ENCODE measurements around the gene TGIF1. TPM values are rescaled to one million over a fixed set of nuclear protein-coding genes. Genes with fewer than 3 reads are reported as not detected.

Gene TGIF1
- total RNA-seq, 2 experiments from 2014 or later = 38.5 to 39.4 TPM

GRCh38 chr18:3452750-3453539 lies 3.0 kb downstream of the TGIF1 start:
- ChIA-PET CTCF (interaction anchor here (0.5 to 4.7 kb wide), 12 partner anchors 14 to 489 kb away, joined by 3 to 21 read pairs (median 4); no protein-coding TSS in a partner anchor), POLR2A (interaction anchor here (0.5 to 1.6 kb wide), 4 partner anchors 32 to 151 kb away, joined by 3 to 8 read pairs (median 4); no protein-coding TSS in a partner anchor)

GRCh38 chr18:3453540-3454364 lies 3.8 kb downstream of the TGIF1 start:
- POLR2A ChIA-PET = interaction anchor here (0.6 to 1.6 kb wide), 4 partner anchors 83 to 152 kb away, joined by 3 to 7 read pairs (median 4); no protein-coding TSS in a partner anchor
- CTCF ChIA-PET = interaction anchor here (0.5 to 4.7 kb wide), 13 partner anchors 8 to 490 kb away, joined by 3 to 21 read pairs (median 4); no protein-coding TSS in a partner anchor

GRCh38 chr18:3454365-3455089 lies 4.6 kb downstream of the TGIF1 start:
- CTCF ChIA-PET = interaction anchor here (0.6 to 4.7 kb wide), 7 partner anchors 17 to 214 kb away, joined by 3 to 21 read pairs (median 4); no protein-coding TSS in a partner anchor
- POLR2A ChIA-PET = interaction anchor here (1.6 kb wide), 1 partner anchor 82 kb away, joined by 3 read pairs; no protein-coding TSS in a partner anchor

- ChIA-PET CTCF (interaction anchor here (0.6 to 4.7 kb wide), 4 partner anchors 129 to 211 kb away, joined by 3 to 21 read pairs (median 10); no protein-coding TSS in a partner anchor), POLR2A (interaction anchor here (0.7 kb wide), 1 partner anchor 142 kb away, joined by 3 read pairs; no protein-coding TSS in a partner anchor)
Observed at GRCh38 chr18:3455090-3455635, 5.2 kb downstream of the TGIF1 start.

GRCh38 chr18:3455907-3456685 lies 6.1 kb downstream of the TGIF1 start:
- POLR2A ChIA-PET = interaction anchor here (0.6 to 0.7 kb wide), 2 partner anchors 141 to 196 kb away, joined by 3 to 10 read pairs; no protein-coding TSS in a partner anchor
- CTCF ChIA-PET = interaction anchor here (3.6 to 4.7 kb wide), 2 partner anchors 159 to 210 kb away, joined by 17 to 21 read pairs; no protein-coding TSS in a partner anchor

GRCh38 chr18:3456686-3457069 lies 6.7 kb downstream of the TGIF1 start:
- ChIA-PET CTCF (interaction anchor here (1.3 to 4.7 kb wide), 3 partner anchors 94 to 209 kb away, joined by 3 to 21 read pairs (median 4); no protein-coding TSS in a partner anchor), POLR2A (interaction anchor here (0.6 kb wide), 1 partner anchor 195 kb away, joined by 10 read pairs; no protein-coding TSS in a partner anchor)

GRCh38 chr18:3457261-3457724 lies 7.3 kb downstream of the TGIF1 start:
- CTCF ChIA-PET = interaction anchor here (0.7 to 4.7 kb wide), 5 partner anchors 35 to 208 kb away, joined by 3 to 21 read pairs (median 4); no protein-coding TSS in a partner anchor
- POLR2A ChIA-PET = no interaction called here

- POLR2A ChIA-PET = interaction anchor here (1.1 kb wide), 1 partner anchor 9 kb away, joined by 3 read pairs; no protein-coding TSS in a partner anchor
- CTCF ChIA-PET = interaction anchor here (0.6 to 2.8 kb wide), 2 partner anchors 55 to 136 kb away, joined by 4 to 10 read pairs; no protein-coding TSS in a partner anchor
Observed at GRCh38 chr18:3458378-3458777, 8.4 kb downstream of the TGIF1 start.

- POLR2A ChIA-PET = interaction anchor here (1.1 kb wide), 1 partner anchor 10 kb away, joined by 3 read pairs; no protein-coding TSS in a partner anchor
- CTCF ChIA-PET = interaction anchor here (0.6 to 2.8 kb wide), 2 partner anchors 42 to 135 kb away, joined by 3 to 10 read pairs; no protein-coding TSS in a partner anchor
Observed at GRCh38 chr18:3458952-3459853, 9.2 kb downstream of the TGIF1 start.

- ChIA-PET CTCF (interaction anchor here (0.9 to 1.2 kb wide), 2 partner anchors 33 to 125 kb away, joined by 3 to 5 read pairs; no protein-coding TSS in a partner anchor), POLR2A (no interaction called here)
Observed at GRCh38 chr18:3460823-3461398, 10.9 kb downstream of the TGIF1 start.

GRCh38 chr18:3461704-3462103 lies 11.7 kb downstream of the TGIF1 start:
- ChIA-PET POLR2A (no interaction called here), CTCF (interaction anchor here (0.6 to 1.2 kb wide), 3 partner anchors 8 to 124 kb away, joined by 3 to 5 read pairs (median 4); no protein-coding TSS in a partner anchor)

- CTCF ChIA-PET = no interaction called here
- POLR2A ChIA-PET = interaction anchor here (0.6 kb wide), 1 partner anchor 139 kb away, joined by 3 read pairs; no protein-coding TSS in a partner anchor
Observed at GRCh38 chr18:3463051-3463450, 13.1 kb downstream of the TGIF1 start.

- CTCF ChIA-PET = interaction anchor here (1.2 kb wide), 1 partner anchor 26 kb away, joined by 3 read pairs; no protein-coding TSS in a partner anchor
- POLR2A ChIA-PET = interaction anchor here (0.6 kb wide), 1 partner anchor 155 kb away, joined by 3 read pairs; no protein-coding TSS in a partner anchor
Observed at GRCh38 chr18:3466045-3466444, 16.1 kb downstream of the TGIF1 start.

- POLR2A ChIA-PET = interaction anchor here (0.6 to 1.0 kb wide), 2 partner anchors 127 to 154 kb away, joined by 3 to 4 read pairs; no protein-coding TSS in a partner anchor
Observed at GRCh38 chr18:3466872-3467271, 16.9 kb downstream of the TGIF1 start.

GRCh38 chr18:3468066-3468705 lies 18.2 kb downstream of the TGIF1 start:
- POLR2A ChIA-PET = no interaction called here
- CTCF ChIA-PET = interaction anchor here (0.7 kb wide), 1 partner anchor 37 kb away, joined by 4 read pairs; no protein-coding TSS in a partner anchor

More at GRCh38 chr18:3466872-3467271, 16.9 kb downstream of the TGIF1 start:
- CTCF ChIA-PET = interaction anchor here (0.6 to 0.8 kb wide), 2 partner anchors 14 to 142 kb away, joined by 3 read pairs; no protein-coding TSS in a partner anchor

Measured in activated CD8-positive, alpha-beta memory T cell treated with anti-CD3 and anti-CD28 coated beads for 36 hours (primary cell).